Measurements from ENCODE around the gene GALNT12. TPM values are rescaled to one million over a fixed set of nuclear protein-coding genes. Genes with fewer than 3 reads are reported as not detected.

The GALNT12 gene
- total and polyA plus RNA-seq, 2 experiments from 2014 or later = 4.2 to 19.7 TPM

- Histone ChIP-seq H3K9me3 (ENCODE audit: low read depth) (no peaks in the 10 kb centered on the region), H3K36me3 (peaks cover 12% of the 10 kb centered on the region), H3K4me3 (no peak overlapping the region), H3K27me3 (no peaks in the 10 kb centered on the region), H3K27ac (no peak overlapping the region), H3K4me1 (ENCODE audit: low read depth) (no peaks in the 10 kb centered on the region)
- no peak for DNase-seq (ENCODE audit: low read depth in 1 of 2, low spot score in 1 of 2)
- TF ChIP-seq, protein P1, sequence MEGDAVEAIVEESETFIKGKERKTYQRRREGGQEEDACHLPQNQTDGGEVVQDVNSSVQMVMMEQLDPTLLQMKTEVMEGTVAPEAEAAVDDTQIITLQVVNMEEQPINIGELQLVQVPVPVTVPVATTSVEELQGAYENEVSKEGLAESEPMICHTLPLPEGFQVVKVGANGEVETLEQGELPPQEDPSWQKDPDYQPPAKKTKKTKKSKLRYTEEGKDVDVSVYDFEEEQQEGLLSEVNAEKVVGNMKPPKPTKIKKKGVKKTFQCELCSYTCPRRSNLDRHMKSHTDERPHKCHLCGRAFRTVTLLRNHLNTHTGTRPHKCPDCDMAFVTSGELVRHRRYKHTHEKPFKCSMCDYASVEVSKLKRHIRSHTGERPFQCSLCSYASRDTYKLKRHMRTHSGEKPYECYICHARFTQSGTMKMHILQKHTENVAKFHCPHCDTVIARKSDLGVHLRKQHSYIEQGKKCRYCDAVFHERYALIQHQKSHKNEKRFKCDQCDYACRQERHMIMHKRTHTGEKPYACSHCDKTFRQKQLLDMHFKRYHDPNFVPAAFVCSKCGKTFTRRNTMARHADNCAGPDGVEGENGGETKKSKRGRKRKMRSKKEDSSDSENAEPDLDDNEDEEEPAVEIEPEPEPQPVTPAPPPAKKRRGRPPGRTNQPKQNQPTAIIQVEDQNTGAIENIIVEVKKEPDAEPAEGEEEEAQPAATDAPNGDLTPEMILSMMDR (IDR thresholded peaks at IDR 0.05; ENCODE audit: low read depth, low read length) = no peak
These were observed 34.9 kb upstream of the GALNT12 start for GRCh38 chr9:98772364-98773155.

DNA sequence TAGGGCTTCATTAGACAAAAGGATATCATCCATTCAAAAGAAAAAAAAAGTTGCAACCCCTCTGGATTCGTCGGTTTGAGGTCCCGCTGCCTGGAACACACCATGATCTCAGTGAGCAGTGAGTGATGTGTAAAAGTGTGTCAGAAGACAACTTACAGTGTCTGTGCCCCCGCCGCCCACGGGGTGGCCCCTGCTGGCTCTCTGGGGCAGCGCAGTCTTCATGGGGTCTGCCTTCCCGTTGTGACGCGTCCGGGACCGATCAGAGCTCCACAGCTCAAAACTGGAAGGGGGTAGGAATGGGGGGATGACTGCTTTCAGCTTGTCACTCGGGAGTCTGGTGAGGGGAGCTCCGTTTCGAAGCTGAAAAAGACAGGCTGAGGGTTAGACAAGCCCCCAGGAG lies 33.7 kb upstream of the GALNT12 start:
- Histone ChIP-seq H3K27me3 (no peaks in the 10 kb centered on the region), H3K36me3 (peaks cover 12% of the 10 kb centered on the region), H3K27ac (no peak overlapping the region), H3K9me3 (ENCODE audit: low read depth) (no peaks in the 10 kb centered on the region), H3K4me3 (no peak overlapping the region), H3K4me1 (ENCODE audit: low read depth) (no peaks in the 10 kb centered on the region)
- TF ChIP-seq, protein P1 (IDR thresholded peaks at IDR 0.05; ENCODE audit: low read depth, low read length) = no peak
- DNase-seq (ENCODE audit: low read depth in 1 of 2, low spot score in 1 of 2) = no peak

DNA sequence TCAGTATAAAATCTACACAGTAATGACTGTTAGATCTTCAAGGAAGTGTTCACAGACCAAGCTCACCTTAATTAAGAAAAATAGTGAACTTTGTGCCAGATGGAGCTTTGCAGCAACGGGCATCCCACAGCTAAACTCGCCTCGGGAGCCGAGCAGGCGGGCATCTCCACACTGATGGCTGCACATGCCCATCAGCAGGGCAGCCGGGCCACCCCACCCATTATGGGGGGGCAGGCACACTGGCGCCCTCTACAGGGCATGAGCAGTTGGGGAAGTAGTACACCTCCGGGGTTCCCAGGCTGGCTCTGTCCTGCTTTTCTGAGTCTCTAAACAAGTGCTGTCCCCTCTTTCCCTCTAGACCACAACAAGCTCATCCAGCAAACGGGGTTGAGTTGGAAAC lies 32.7 kb upstream of the GALNT12 start:
- TF ChIP-seq, protein P1 (IDR thresholded peaks at IDR 0.05; ENCODE audit: low read depth, low read length) = peak; percentile 72
- Histone ChIP-seq H3K36me3 (peaks cover 12% of the 10 kb centered on the region), H3K9me3 (ENCODE audit: low read depth) (no peaks in the 10 kb centered on the region), H3K27me3 (no peaks in the 10 kb centered on the region), H3K27ac (no peak overlapping the region), H3K4me1 (ENCODE audit: low read depth) (no peaks in the 10 kb centered on the region), H3K4me3 (no peak overlapping the region)
- DNase-seq (ENCODE audit: low read depth in 1 of 2, low spot score in 1 of 2) = peak in 1 of 2 donors; percentile 19

DNA sequence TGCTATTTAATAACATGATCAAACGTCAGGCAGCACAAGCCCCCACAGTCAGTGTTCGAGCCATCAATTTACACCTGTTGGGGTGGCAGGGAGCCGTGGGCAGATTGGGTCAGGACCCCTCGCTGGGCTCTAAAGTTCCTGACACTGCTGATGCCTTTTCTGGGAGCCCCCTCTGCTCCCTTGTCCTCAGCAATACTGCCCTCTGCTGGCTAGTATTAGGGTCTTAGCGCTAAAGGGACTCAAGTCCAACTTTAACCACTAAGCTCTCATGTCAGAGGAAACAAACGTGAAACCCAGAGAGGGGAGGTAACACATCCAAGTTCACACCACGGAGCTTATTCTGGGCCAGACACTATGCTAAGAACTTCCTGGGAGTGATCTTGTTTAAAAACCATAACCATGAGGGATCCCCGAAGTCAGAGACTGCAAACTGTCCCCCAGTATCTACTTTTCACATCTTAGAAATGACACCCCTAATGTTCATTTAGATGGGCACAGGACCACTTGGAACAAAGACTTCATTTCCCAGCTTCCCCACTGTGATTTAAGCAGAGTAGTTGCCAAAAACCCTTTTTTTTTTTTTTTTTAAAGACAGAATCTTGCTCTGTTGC lies 31.5 kb upstream of the GALNT12 start:
- H3K36me3 ChIP-seq = peaks cover 12% of the 10 kb centered on the region

GRCh38 chr9:98777618-98778017 lies 29.9 kb upstream of the GALNT12 start:
- TF ChIP-seq, protein P1 (IDR thresholded peaks at IDR 0.05; ENCODE audit: low read depth, low read length) = no peak
- Histone ChIP-seq H3K36me3 (peaks cover 12% of the 10 kb centered on the region), H3K4me3 (no peak overlapping the region), H3K4me1 (ENCODE audit: low read depth) (no peaks in the 10 kb centered on the region), H3K27ac (no peak overlapping the region), H3K27me3 (no peaks in the 10 kb centered on the region), H3K9me3 (ENCODE audit: low read depth) (no peaks in the 10 kb centered on the region)
- DNase-seq (ENCODE audit: low read depth in 1 of 2, low spot score in 1 of 2) = no peak

More for the DNA sequence above, 31.5 kb upstream of the GALNT12 start:
- TF ChIP-seq, protein P1 (IDR thresholded peaks at IDR 0.05; ENCODE audit: low read depth, low read length) = peak; percentile 79
- H3K9me3 ChIP-seq (ENCODE audit: low read depth) = no peaks in the 10 kb centered on the region
- no peak overlapping the region for H3K4me3 ChIP-seq
- H3K27me3 ChIP-seq = no peaks in the 10 kb centered on the region
- peak; percentile 79 to 81 for DNase-seq (ENCODE audit: low read depth in 1 of 2, low spot score in 1 of 2)
- no peak overlapping the region for H3K27ac ChIP-seq
- H3K4me1 ChIP-seq (ENCODE audit: low read depth) = no peaks in the 10 kb centered on the region

Data from cardiac muscle cell (in vitro differentiated cells and primary cell).